Subcutaneous abdominal adipose tissue (tissue), 5 donors: ENCODE measurements around the gene REN.

Source experiments
- H3K27ac ChIP-seq: one replicate; pipeline ENCODE4 v1.7.0; 2013; ENCODE audit warnings: low read depth, mild to moderate bottlenecking, inconsistent platforms, low read length, moderate library complexity
- H3K27me3 ChIP-seq, 5 donors: one replicate each; pipeline ENCODE4 v1.7.0; 2013; ENCODE audit warnings: low read length in 5 of 5, inconsistent platforms in 1 of 5; ENCODE audit not compliant: control insufficient read depth in 5 of 5, insufficient read depth in 4 of 5
- H3K36me3 ChIP-seq, 5 donors: one replicate each; pipeline ENCODE4 v1.7.0; 2013; ENCODE audit warnings: low read length in 5 of 5; ENCODE audit not compliant: control insufficient read depth in 5 of 5, insufficient read depth in 5 of 5
- H3K4me1 ChIP-seq, 5 donors: one replicate each; pipeline ENCODE4 v1.7.0; 2013; ENCODE audit warnings: low read length in 5 of 5, mild to moderate bottlenecking in 3 of 5, moderate library complexity in 1 of 5; ENCODE audit not compliant: control insufficient read depth in 5 of 5, insufficient read depth in 5 of 5
- H3K4me3 ChIP-seq, 5 donors: one replicate each; pipeline ENCODE4 v1.7.0; 2013; ENCODE audit warnings: low read length in 5 of 5, low read depth in 1 of 5
- H3K9ac ChIP-seq, 5 donors: one replicate each; pipeline ENCODE4 v1.7.0; 2013; ENCODE audit warnings: low read length in 5 of 5, mild to moderate bottlenecking in 4 of 5, moderate library complexity in 3 of 5
- H3K9me3 ChIP-seq, 5 donors: one replicate each; pipeline ENCODE4 v1.7.0; 2013; ENCODE audit warnings: low read length in 5 of 5; ENCODE audit not compliant: control insufficient read depth in 5 of 5
- donor health status: healthy.
- donor health status: healthy.
- donor health status: healthy.
- donor health status: healthy.
- donor health status: healthy.

Gene REN

GRCh38 chr1:204127597-204128242 is 38.4 kb downstream of the REN start:
- Histone ChIP-seq H3K27me3 (peaks cover 0 to 4% (median 0%) of the 10 kb centered on the region in 5 donors), H3K36me3 (peaks cover 0 to 41% (median 40%) of the 10 kb centered on the region in 5 donors), H3K9ac (no peak overlapping the region), H3K27ac (peak overlapping the region; percentile 63), H3K4me1 (peaks cover 10 to 45% (median 24%) of the 10 kb centered on the region in 5 donors), H3K9me3 (no peaks in the 10 kb centered on the region), H3K4me3 (no peak overlapping the region)

DNA sequence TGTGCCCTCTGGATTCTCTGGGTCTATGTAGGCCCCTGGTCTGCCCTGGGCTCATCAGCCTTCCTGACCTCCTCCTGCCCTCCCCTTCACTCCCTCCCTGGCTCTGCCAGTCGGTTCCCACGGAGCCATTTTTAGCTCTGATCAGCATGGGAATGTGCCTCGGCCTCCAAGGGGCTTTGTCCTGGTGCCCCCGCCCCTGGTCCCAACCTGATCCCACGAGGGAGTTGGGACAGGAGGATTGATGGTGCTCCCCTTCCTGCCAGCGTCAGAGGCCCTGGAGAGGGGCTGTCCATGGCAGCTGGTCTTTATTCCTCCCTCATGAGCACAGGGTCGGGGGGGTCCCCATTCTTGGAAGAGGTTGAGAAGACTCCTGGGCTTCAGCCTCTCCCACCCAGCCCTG is 39.2 kb downstream of the REN start:
- peaks cover 10 to 45% (median 24%) of the 10 kb centered on the region in 5 donors for H3K4me1 ChIP-seq
- no peak overlapping the region for H3K4me3 ChIP-seq
- peak overlapping the region in 2 of 5 donors; percentile 19 to 31 for H3K9ac ChIP-seq
- H3K27me3 ChIP-seq = peaks cover 0 to 4% (median 0%) of the 10 kb centered on the region in 5 donors
- peaks cover 0 to 48% (median 47%) of the 10 kb centered on the region in 5 donors for H3K36me3 ChIP-seq
- H3K27ac ChIP-seq = peak overlapping the region; percentile 63
- H3K9me3 ChIP-seq = no peaks in the 10 kb centered on the region

- peaks cover 0 to 54% (median 53%) of the 10 kb centered on the region in 5 donors for H3K36me3 ChIP-seq
- peaks cover 0 to 4% (median 0%) of the 10 kb centered on the region in 5 donors for H3K27me3 ChIP-seq
- H3K27ac ChIP-seq = no peak overlapping the region
- H3K9ac ChIP-seq = peak overlapping the region in 1 of 5 donors; percentile 19
- H3K4me3 ChIP-seq = no peak overlapping the region
- peaks cover 8 to 42% (median 24%) of the 10 kb centered on the region in 5 donors for H3K4me1 ChIP-seq
- no peaks in the 10 kb centered on the region for H3K9me3 ChIP-seq
Measured at GRCh38 chr1:204126386-204126785, 39.8 kb downstream of the REN start.

DNA sequence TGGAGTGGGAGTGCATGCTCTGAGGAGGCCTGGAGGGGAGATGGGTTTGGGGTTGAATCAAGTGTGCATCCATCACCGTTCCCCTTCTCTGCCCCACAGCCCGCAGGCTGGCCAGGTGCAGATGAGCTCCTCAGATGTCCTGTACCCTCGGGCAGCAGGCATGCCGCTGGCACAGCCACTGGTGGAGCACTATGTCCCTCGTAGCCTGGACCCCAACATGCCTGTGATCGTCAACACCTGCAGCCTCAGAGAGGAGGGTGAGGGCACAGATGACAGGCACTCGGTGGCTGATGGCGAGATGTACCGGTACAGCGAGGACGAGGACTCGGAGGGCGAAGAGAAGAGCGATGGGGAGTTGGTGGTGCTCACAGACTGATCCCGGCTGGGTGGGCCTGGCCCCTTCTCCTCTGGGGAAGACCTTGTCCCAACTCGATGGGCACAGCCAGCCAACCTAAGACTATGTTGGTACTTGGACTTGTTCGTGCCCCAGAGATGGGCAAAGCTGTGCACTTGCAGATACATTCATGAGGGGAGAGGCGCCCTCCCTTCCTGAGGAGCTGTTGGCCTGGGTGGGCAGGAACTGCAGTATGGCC is 40.3 kb downstream of the REN start:
- no peak overlapping the region for H3K27ac ChIP-seq
- H3K4me1 ChIP-seq = peaks cover 8 to 38% (median 24%) of the 10 kb centered on the region in 5 donors
- H3K4me3 ChIP-seq = no peak overlapping the region
- no peak overlapping the region for H3K9ac ChIP-seq
- H3K36me3 ChIP-seq = peaks cover 0 to 57% (median 53%) of the 10 kb centered on the region in 5 donors
- H3K27me3 ChIP-seq = peaks cover 0 to 1% (median 0%) of the 10 kb centered on the region in 5 donors
- no peaks in the 10 kb centered on the region for H3K9me3 ChIP-seq

GRCh38 chr1:204124639-204125038 is 41.5 kb downstream of the REN start:
- no peak overlapping the region for H3K27ac ChIP-seq
- no peaks in the 10 kb centered on the region for H3K9me3 ChIP-seq
- peaks cover 8 to 32% (median 21%) of the 10 kb centered on the region in 5 donors for H3K4me1 ChIP-seq
- no peak overlapping the region for H3K9ac ChIP-seq
- H3K4me3 ChIP-seq = no peak overlapping the region
- no peaks in the 10 kb centered on the region for H3K27me3 ChIP-seq
- peaks cover 0 to 69% (median 61%) of the 10 kb centered on the region in 5 donors for H3K36me3 ChIP-seq

DNA sequence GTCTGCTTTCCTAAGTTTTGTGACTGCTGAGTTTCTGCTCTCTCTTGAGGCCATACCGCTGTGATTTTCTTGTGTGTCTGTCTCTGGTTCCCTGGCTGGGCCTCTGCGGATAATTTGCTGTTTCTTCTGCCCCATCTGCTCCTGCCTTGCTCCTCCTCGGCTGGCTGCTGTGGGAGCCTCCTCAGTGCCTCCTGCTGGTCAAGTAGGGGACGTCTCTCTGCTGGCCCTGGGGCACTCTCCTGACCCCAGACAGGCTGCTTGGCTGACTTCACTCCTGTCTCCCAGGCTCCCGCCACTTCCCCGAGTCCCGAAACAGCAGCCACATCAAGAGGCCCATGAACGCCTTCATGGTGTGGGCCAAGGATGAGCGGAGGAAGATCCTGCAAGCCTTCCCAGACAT is 42.8 kb downstream of the REN start:
- Histone ChIP-seq H3K27me3 (no peaks in the 10 kb centered on the region), H3K4me1 (peaks cover 6 to 20% (median 11%) of the 10 kb centered on the region in 5 donors), H3K4me3 (no peak overlapping the region), H3K9me3 (no peaks in the 10 kb centered on the region), H3K27ac (no peak overlapping the region), H3K36me3 (peaks cover 0 to 81% (median 72%) of the 10 kb centered on the region in 5 donors), H3K9ac (no peak overlapping the region)

DNA sequence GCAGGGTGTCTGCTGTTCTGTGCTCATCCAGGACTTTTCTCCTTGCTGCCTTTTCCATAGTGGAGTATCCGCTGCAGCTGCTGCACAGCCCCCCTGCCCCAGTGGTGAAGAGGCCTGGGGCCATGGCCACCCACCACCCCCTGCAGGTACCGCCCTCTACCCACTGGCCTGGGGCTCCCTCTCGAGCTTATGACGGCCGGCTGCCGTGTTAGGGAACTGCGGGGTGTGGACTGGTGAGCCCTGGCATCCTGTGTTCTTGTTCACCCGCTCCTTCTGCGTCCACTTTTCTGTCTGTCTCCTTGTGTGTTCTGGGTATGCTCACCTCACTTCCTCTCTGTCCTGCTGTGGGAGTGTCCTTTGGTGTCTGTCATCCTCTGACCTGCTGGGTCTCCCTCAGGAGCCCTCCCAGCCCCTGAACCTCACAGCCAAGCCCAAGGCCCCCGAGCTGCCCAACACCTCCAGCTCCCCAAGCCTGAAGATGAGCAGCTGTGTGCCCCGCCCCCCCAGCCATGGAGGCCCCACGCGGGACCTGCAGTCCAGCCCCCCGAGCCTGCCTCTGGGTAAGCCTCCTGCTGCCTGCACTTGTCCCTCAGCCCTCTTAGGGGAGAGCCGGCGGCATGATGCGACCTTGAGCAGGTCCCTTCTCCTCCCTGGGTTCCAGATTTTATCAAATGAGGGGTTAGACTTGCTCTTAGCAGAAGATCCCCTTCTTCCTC is 44.1 kb downstream of the REN start:
- Histone ChIP-seq H3K9me3 (no peaks in the 10 kb centered on the region), H3K9ac (no peak overlapping the region), H3K27me3 (no peaks in the 10 kb centered on the region), H3K4me3 (no peak overlapping the region), H3K36me3 (peaks cover 0 to 89% (median 84%) of the 10 kb centered on the region in 5 donors), H3K27ac (no peak overlapping the region), H3K4me1 (peaks cover 1 to 13% (median 7%) of the 10 kb centered on the region in 5 donors)

DNA sequence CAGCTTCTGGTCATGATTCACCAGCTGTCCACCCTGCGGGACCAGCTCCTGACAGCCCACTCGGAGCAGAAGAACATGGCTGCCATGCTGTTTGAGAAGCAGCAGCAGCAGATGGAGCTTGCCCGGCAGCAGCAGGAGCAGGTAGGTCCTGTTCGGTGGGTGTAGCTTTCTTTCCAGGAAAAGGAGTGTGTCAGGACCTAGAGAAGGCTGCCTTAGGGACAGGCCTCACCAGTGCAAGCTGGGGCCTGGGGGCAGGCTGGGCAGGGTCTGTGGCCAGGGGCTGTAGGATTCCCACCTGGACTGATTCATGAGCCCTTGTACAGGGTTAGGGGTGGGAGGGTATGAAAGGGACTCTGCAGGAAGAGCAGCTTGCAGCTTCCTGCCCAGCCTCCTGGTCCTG is 49.6 kb downstream of the REN start:
- no peak overlapping the region for H3K27ac ChIP-seq
- H3K4me3 ChIP-seq = no peak overlapping the region
- peaks cover 0 to 53% (median 49%) of the 10 kb centered on the region in 5 donors for H3K36me3 ChIP-seq
- no peaks in the 10 kb centered on the region for H3K27me3 ChIP-seq
- peaks cover 2 to 20% (median 7%) of the 10 kb centered on the region in 5 donors for H3K4me1 ChIP-seq
- no peak overlapping the region for H3K9ac ChIP-seq
- H3K9me3 ChIP-seq = no peaks in the 10 kb centered on the region

GRCh38 chr1:204115116-204115515 is 51.0 kb downstream of the REN start:
- H3K9me3 ChIP-seq = no peaks in the 10 kb centered on the region
- peaks cover 4 to 26% (median 7%) of the 10 kb centered on the region in 5 donors for H3K4me1 ChIP-seq
- H3K27me3 ChIP-seq = no peaks in the 10 kb centered on the region
- H3K36me3 ChIP-seq = peaks cover 0 to 43% (median 38%) of the 10 kb centered on the region in 5 donors
- H3K4me3 ChIP-seq = no peak overlapping the region
- H3K27ac ChIP-seq = no peak overlapping the region
- no peak overlapping the region for H3K9ac ChIP-seq

- Histone ChIP-seq H3K36me3 (peaks cover 0 to 40% (median 32%) of the 10 kb centered on the region in 5 donors), H3K27me3 (no peaks in the 10 kb centered on the region), H3K27ac (no peak overlapping the region)
Measured at GRCh38 chr1:204114606-204115005, 51.5 kb downstream of the REN start.

More at GRCh38 chr1:204114606-204115005, 51.5 kb downstream of the REN start:
- H3K4me1 ChIP-seq = peaks cover 4 to 26% (median 7%) of the 10 kb centered on the region in 5 donors
- H3K4me3 ChIP-seq = no peak overlapping the region
- no peaks in the 10 kb centered on the region for H3K9me3 ChIP-seq
- no peak overlapping the region for H3K9ac ChIP-seq
